Tibial nerve (tissue), 4 donors: ENCODE data around the gene TFAP2E. TPM values are rescaled to one million over a fixed set of nuclear protein-coding genes. Genes with fewer than 3 reads are reported as not detected.

ENCODE experiments used
- DNase-seq, 2 donors: peaks; one replicate each; pipeline ENCODE4 v3.0.0-alpha.2; 2019; ENCODE audit warnings: low spot score in 2 of 2
- H3K27ac ChIP-seq, 4 donors: fragments of 200-600 bp; sonication (generic) in 3 of 4; one replicate each; pipeline ENCODE4 v1.5.1; 2017 to 2019; ENCODE audit warnings: mild to moderate bottlenecking in 1 of 4
- H3K27me3 ChIP-seq, 2 donors: fragments of 200-600 bp; sonication (generic) in 1 of 2; one replicate each; pipeline versions ENCODE4 v1.5.1 to v1.6.0; 2017 to 2019
- H3K36me3 ChIP-seq, 3 donors: fragments of 200-600 bp; sonication (generic); one replicate each; pipeline ENCODE4 v1.5.1; 2018 to 2019
- H3K4me1 ChIP-seq, 4 donors: fragments of 200-600 bp; sonication (generic) in 3 of 4; one replicate each; pipeline ENCODE4 v1.5.1; 2017 to 2019
- H3K4me3 ChIP-seq, 4 donors: fragments of 200-600 bp; sonication (generic) in 3 of 4; one replicate each; pipeline ENCODE4 v1.5.1; 2017 to 2019; ENCODE audit warnings: mild to moderate bottlenecking in 1 of 4, moderate library complexity in 1 of 4
- H3K9me3 ChIP-seq, 4 donors: fragments of 200-600 bp; sonication (generic) in 3 of 4; one replicate each; pipeline ENCODE4 v1.5.1; 2017 to 2019
- EP300 ChIP-seq, 2 donors: sonication (generic); formaldehyde crosslinking; IDR thresholded peaks; one replicate each; pipeline ENCODE4 v1.6.1; 2017; ENCODE audit warnings: antibody characterized with exemption in 2 of 2, mild to moderate bottlenecking in 1 of 2
- POLR2A ChIP-seq, 2 donors: fragments of 450-650 bp; IDR thresholded peaks; one replicate each; pipeline ENCODE4 v1.6.1; 2017; ENCODE audit warnings: antibody characterized with exemption in 2 of 2, mild to moderate bottlenecking in 2 of 2, moderate library complexity in 2 of 2
- WGBS, 2 donors: methylation state at CpG; one replicate each; pipeline ENCODE4 v1.1.5; 2018; 5-methylcytosine and 5-hydroxymethylcytosine counted together
- total RNA-seq, 4 donors: library from RNA; depleted of rRNA; stranded (reverse); fragments of >200 nt; gene quantifications; one replicate each; pipeline ENCODE4 v1.1.0, GENCODE V29; 2016
- TF ChIP-seq, protein P1 (sequence below), 5 experiments: fragments of 200-600 bp in 3 of 5; fragments of 450-650 bp in 2 of 5; sonication (generic) in 3 of 5; IDR thresholded peaks; one replicate each; pipeline ENCODE4 v1.5.1; 2016 to 2019; ENCODE audit warnings: antibody characterized with exemption in 5 of 5, mild to moderate bottlenecking in 3 of 5, moderate library complexity in 2 of 5

The TFAP2E gene
- total RNA-seq, 4 donors from 2014 or later = 0.44 to 3.3 (median 1.2) TPM

DNA sequence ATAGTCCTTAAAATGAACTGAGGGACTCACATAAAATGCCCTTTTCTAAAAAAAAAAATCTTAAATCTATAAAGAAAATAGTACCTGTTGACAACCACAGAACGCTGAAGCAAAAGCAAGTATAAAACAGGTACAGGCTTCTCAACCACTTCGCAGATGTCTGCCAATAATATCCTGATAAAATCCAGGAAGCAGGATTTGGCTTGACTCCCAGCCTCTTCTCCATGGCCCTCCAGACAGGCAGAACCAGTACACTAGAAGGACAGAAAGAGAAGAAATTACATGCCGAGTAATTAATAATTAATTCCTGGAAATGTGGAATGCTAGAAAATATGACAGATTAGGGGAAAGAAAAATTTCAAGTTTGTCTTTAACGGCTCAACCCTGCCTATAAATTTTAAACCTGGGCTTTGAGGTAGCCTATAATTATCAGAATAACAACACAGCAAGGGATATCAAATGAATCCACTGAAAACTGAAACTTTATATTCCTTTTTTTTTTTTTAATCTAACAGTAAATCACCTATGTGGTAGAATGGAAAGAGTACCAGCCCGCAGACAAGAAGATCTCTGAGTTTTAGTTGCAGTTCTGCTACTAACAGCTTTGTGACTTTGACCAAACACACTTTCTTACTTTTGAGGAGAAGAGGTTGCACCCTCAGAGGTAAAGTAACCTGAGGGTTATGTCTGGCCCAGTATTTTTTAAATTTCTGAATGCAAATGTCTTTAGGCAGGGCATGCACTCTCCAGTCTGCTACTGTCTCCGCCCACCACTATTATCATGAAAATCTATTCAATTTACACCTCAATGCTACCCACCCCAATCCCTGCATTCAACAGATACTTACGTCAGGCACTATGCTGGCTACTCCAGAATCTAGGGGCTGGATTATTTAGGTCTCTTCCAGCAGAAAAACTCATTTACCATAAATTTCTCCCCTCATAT, 18.6 kb upstream of the TFAP2E start:
- Histone ChIP-seq H3K9me3 (no peaks in the 10 kb centered on the region), H3K4me1 (peaks cover 0 to 65% (median 30%) of the 10 kb centered on the region in 4 donors), H3K36me3 (peaks cover 0 to 37% (median 6%) of the 10 kb centered on the region in 3 donors), H3K27ac (peak overlapping the region in 3 of 4 donors; percentile 1 to 99 (median 98)), H3K4me3 (no peak overlapping the region), H3K27me3 (no peaks in the 10 kb centered on the region)
- DNase-seq = no peak
- TF ChIP-seq, protein P1, sequence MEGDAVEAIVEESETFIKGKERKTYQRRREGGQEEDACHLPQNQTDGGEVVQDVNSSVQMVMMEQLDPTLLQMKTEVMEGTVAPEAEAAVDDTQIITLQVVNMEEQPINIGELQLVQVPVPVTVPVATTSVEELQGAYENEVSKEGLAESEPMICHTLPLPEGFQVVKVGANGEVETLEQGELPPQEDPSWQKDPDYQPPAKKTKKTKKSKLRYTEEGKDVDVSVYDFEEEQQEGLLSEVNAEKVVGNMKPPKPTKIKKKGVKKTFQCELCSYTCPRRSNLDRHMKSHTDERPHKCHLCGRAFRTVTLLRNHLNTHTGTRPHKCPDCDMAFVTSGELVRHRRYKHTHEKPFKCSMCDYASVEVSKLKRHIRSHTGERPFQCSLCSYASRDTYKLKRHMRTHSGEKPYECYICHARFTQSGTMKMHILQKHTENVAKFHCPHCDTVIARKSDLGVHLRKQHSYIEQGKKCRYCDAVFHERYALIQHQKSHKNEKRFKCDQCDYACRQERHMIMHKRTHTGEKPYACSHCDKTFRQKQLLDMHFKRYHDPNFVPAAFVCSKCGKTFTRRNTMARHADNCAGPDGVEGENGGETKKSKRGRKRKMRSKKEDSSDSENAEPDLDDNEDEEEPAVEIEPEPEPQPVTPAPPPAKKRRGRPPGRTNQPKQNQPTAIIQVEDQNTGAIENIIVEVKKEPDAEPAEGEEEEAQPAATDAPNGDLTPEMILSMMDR (IDR thresholded peaks at IDR 0.05) = no peak
- TF ChIP-seq EP300 (IDR thresholded peaks at IDR 0.05) (no peak), POLR2A (IDR thresholded peaks at IDR 0.05) (no peak)
- 58 to 64% methylated on average over 7 of the region's 7 CpGs for WGBS, 2 donors

- no peaks in the 10 kb centered on the region for H3K9me3 ChIP-seq
- H3K4me3 ChIP-seq = peak overlapping the region in 1 of 4 donors; percentile 84
- 61 to 63% methylated on average over 4 of the region's 4 CpGs for WGBS, 2 donors
- H3K36me3 ChIP-seq = peaks cover 0 to 39% (median 6%) of the 10 kb centered on the region in 3 donors
- peak overlapping the region in 3 of 4 donors; percentile 96 to 99 (median 98) for H3K27ac ChIP-seq
- H3K27me3 ChIP-seq = no peaks in the 10 kb centered on the region
- DNase-seq = no peak
- TF ChIP-seq EP300 (IDR thresholded peaks at IDR 0.05) = no peak
- TF ChIP-seq POLR2A (IDR thresholded peaks at IDR 0.05) = no peak
- TF ChIP-seq, protein P1 (IDR thresholded peaks at IDR 0.05) = no peak
- H3K4me1 ChIP-seq = peaks cover 0 to 71% (median 30%) of the 10 kb centered on the region in 4 donors
Observed at GRCh38 chr1:35555212-35555584, 17.9 kb upstream of the TFAP2E start.

DNA sequence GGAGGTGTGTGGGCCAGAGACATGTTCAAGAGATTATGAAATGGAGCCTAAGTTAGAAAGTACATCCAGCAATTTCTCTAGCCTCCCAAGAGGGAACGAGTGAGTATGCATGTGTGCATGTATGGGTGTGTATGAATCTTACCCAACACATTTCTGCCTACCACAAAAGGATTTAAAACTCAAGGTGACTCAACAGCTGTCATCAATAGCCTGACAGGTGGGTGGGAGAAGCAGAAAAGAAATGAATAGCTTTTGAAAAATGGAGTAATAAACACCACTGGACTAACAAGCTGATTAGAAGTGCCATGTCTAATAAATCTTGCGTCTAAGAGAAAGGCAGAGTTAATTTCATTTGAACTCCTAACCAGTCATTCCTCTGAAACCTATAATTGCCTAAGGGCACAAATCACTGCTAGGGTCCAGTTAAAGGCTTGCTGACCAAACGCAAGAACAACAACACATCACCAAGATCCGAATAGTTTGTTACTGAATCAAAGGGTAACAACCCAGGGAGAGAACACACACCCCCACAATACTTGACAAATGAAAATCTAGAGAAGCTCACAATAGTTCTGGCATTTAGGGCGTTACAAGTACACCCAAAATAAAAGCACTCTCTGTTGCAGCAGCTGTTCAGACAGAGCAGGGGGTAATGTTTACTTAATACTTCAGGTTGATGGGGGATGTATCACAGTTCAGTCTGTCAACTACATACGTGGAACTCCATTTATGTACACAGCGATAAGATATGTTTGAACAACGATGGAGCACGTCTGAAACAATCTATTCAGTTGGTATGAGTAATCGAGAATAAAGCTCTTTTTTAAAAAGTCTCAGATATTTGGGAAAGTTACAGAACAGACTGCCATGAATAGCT, 17.3 kb upstream of the TFAP2E start:
- no peak for DNase-seq
- peaks cover 0 to 39% (median 6%) of the 10 kb centered on the region in 3 donors for H3K36me3 ChIP-seq
- peak overlapping the region in 2 of 4 donors; percentile 82 to 84 for H3K4me3 ChIP-seq
- peaks cover 0 to 74% (median 30%) of the 10 kb centered on the region in 4 donors for H3K4me1 ChIP-seq
- H3K9me3 ChIP-seq = no peaks in the 10 kb centered on the region
- peak overlapping the region in 3 of 4 donors; percentile 96 to 99 (median 98) for H3K27ac ChIP-seq
- TF ChIP-seq EP300 (IDR thresholded peaks at IDR 0.05) (no peak), POLR2A (IDR thresholded peaks at IDR 0.05) (no peak)
- TF ChIP-seq, protein P1 (IDR thresholded peaks at IDR 0.05) = no peak
- WGBS, 2 donors = 41% methylated on average over 10 of the region's 10 CpGs
- no peaks in the 10 kb centered on the region for H3K27me3 ChIP-seq

DNA sequence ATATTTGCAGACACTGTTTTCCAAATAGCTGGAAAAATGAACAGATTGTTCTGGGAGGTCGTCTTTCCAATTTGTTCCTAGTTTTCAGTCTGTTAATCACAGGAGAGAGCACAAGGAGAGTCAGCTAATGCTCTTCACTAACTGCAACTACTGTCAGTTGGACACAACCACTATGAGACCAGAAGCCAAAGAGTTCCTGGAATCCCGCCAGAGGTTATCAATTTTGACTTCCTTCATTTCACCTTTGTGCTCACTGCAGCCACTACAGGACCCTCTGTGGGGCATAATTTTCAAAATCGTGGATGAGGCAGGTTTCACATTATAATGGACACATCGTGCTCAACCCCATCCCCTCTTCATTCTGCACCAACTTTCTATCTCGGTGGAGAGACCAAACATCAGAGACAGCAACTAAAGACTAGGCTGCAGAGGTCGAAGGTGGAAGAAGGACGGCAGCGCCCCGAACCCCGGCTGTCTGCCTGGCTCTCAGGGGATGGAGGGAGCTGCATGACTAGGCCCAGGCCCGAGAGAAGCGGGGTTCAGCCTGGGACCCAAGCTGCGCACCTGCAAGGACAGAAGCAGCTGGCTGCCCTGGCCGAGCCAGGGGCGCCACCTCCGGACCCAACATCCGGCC, 16.5 kb upstream of the TFAP2E start:
- peaks cover 0 to 76% (median 30%) of the 10 kb centered on the region in 4 donors for H3K4me1 ChIP-seq
- 1 to 2% methylated on average over 5 to 17 of the region's 17 CpGs for WGBS, 2 donors
- TF ChIP-seq EP300 (IDR thresholded peaks at IDR 0.05) (no peak), POLR2A (IDR thresholded peaks at IDR 0.05) (no peak)
- TF ChIP-seq, protein P1 (IDR thresholded peaks at IDR 0.05) = no peak
- peak overlapping the region; percentile 86 to 99 (median 97) for H3K27ac ChIP-seq
- H3K4me3 ChIP-seq = peak overlapping the region; percentile 74 to 92 (median 83)
- peaks cover 0 to 39% (median 6%) of the 10 kb centered on the region in 3 donors for H3K36me3 ChIP-seq
- no peaks in the 10 kb centered on the region for H3K9me3 ChIP-seq
- no peak for DNase-seq
- H3K27me3 ChIP-seq = no peaks in the 10 kb centered on the region
